Uterus (tissue), 4 donors: ENCODE results near the gene TTC32. TPM values are rescaled to one million over a fixed set of nuclear protein-coding genes. Genes with fewer than 3 reads are reported as not detected.
A peak's percentile ranks its signal among the peaks of the same experiment; 100 is the strongest.

Experiments used
- DNase-seq, 2 donors: peaks; one replicate each; pipeline ENCODE4 v3.0.0-alpha.2; 2019 to 2020
- H3K27ac ChIP-seq, 2 donors: fragments of 200-600 bp; sonication (generic); 1 replicate in 1 of 2; 2 replicates in 1 of 2; pipeline ENCODE4 v1.5.1; 2016 to 2018
- H3K27me3 ChIP-seq, 2 donors: fragments of 200-600 bp; sonication (generic); one replicate each; pipeline ENCODE4 v1.5.1; 2018 to 2019; ENCODE audit warnings: control low read depth in 1 of 2
- H3K36me3 ChIP-seq, 2 donors: fragments of 200-600 bp; sonication (generic); one replicate each; pipeline ENCODE4 v1.5.1; 2019; ENCODE audit warnings: control low read depth in 1 of 2
- H3K4me1 ChIP-seq, 2 donors: fragments of 200-600 bp; sonication (generic); one replicate each; pipeline ENCODE4 v1.5.1; 2018 to 2019; ENCODE audit warnings: control low read depth in 1 of 2
- H3K4me3 ChIP-seq, 2 donors: fragments of 200-600 bp; sonication (generic); 1 replicate in 1 of 2; 2 replicates in 1 of 2; pipeline ENCODE4 v1.5.1; 2018 to 2019; ENCODE audit warnings: mild to moderate bottlenecking in 1 of 2
- H3K9me3 ChIP-seq, 2 donors: fragments of 200-600 bp; sonication (generic); one replicate each; pipeline ENCODE4 v1.5.1; 2019; ENCODE audit warnings: control low read depth in 1 of 2
- CTCF ChIP-seq, 4 experiments: fragments of 200-600 bp in 2 of 4; fragments of 450-650 bp in 2 of 4; sonication (generic) in 2 of 4; IDR thresholded peaks; one replicate each; pipeline ENCODE4 v1.5.1; 2016 to 2019; ENCODE audit warnings: antibody characterized with exemption in 4 of 4, mild to moderate bottlenecking in 2 of 4, moderate library complexity in 1 of 4
- POLR2A ChIP-seq, 2 donors: fragments of 450-650 bp; IDR thresholded peaks; one replicate each; pipeline ENCODE4 v1.6.1; 2016; ENCODE audit warnings: antibody characterized with exemption in 2 of 2, mild to moderate bottlenecking in 1 of 2, moderate library complexity in 1 of 2
- intact Hi-C: fragments of 100-400 bp; cut with DNase I; formaldehyde crosslinking; loops from one replicate; pipeline ENCODE4 v1.15.1; 2023; ENCODE audit warnings: low total_unique reads
- total RNA-seq, 4 donors: library from RNA; depleted of rRNA in 3 of 4; stranded (reverse); fragments of >200 nt in 3 of 4; gene quantifications; one replicate each; pipeline versions ENCODE4 v1.1.0 to v1.2.4, GENCODE V29; 2014 to 2023
- donor health status: DM: yes; HTN: yes; CAD: no.

Gene TTC32
- total RNA-seq, 4 donors from 2014 or later, result 16.7 to 22.6 (median 20.9) TPM

- Histone ChIP-seq H3K9me3 (no peaks in the 10 kb centered on the region), H3K36me3 (no peaks in the 10 kb centered on the region), H3K4me1 (no peaks in the 10 kb centered on the region), H3K4me3 (no peak overlapping the region), H3K27me3 (no peaks in the 10 kb centered on the region), H3K27ac (no peak overlapping the region)
- intact Hi-C loops, result no loop called here
- DNase-seq, result no peak
- TF ChIP-seq POLR2A (IDR thresholded peaks at IDR 0.05) (no peak), CTCF (IDR thresholded peaks at IDR 0.05) (no peak)
Observed at GRCh38 chr2:19872302-19872701, 29.5 kb downstream of the TTC32 start.

- H3K9me3 ChIP-seq, result no peaks in the 10 kb centered on the region
- no peaks in the 10 kb centered on the region for H3K4me1 ChIP-seq
- no peak overlapping the region for H3K4me3 ChIP-seq
- no peaks in the 10 kb centered on the region for H3K36me3 ChIP-seq
- no peak overlapping the region for H3K27ac ChIP-seq
- TF ChIP-seq POLR2A (IDR thresholded peaks at IDR 0.05) (no peak), CTCF (IDR thresholded peaks at IDR 0.05) (no peak)
- DNase-seq, result no peak
- intact Hi-C loops, result no loop called here
- H3K27me3 ChIP-seq, result no peaks in the 10 kb centered on the region
Observed at GRCh38 chr2:19871836-19872235, 29.9 kb downstream of the TTC32 start.

- Histone ChIP-seq H3K27ac (no peak overlapping the region), H3K36me3 (no peaks in the 10 kb centered on the region), H3K27me3 (no peaks in the 10 kb centered on the region), H3K9me3 (no peaks in the 10 kb centered on the region), H3K4me1 (no peaks in the 10 kb centered on the region), H3K4me3 (no peak overlapping the region)
- DNase-seq, result no peak
- TF ChIP-seq CTCF (IDR thresholded peaks at IDR 0.05) (no peak), POLR2A (IDR thresholded peaks at IDR 0.05) (no peak)
- intact Hi-C loops, result no loop called here
Observed at GRCh38 chr2:19870792-19871191, 31.0 kb downstream of the TTC32 start.

GRCh38 chr2:19868701-19869580, 32.8 kb downstream of the TTC32 start:
- peak in 1 of 2 donors; percentile 57 for DNase-seq

More at GRCh38 chr2:19868701-19869580, 32.8 kb downstream of the TTC32 start:
- Histone ChIP-seq H3K9me3 (no peaks in the 10 kb centered on the region), H3K27me3 (no peaks in the 10 kb centered on the region), H3K36me3 (no peaks in the 10 kb centered on the region), H3K4me1 (no peaks in the 10 kb centered on the region), H3K4me3 (peak overlapping the region; percentile 26 to 28), H3K27ac (no peak overlapping the region)
- intact Hi-C loops, result loop anchor here (10.0 kb wide), 2 partner anchors 1344 to 1484 kb away; no protein-coding TSS in a partner anchor
- TF ChIP-seq POLR2A (IDR thresholded peaks at IDR 0.05), result no peak
- TF ChIP-seq CTCF (IDR thresholded peaks at IDR 0.05), result no peak
